ENCODE data around the gene CAPZA3.

The CAPZA3 gene

DNA sequence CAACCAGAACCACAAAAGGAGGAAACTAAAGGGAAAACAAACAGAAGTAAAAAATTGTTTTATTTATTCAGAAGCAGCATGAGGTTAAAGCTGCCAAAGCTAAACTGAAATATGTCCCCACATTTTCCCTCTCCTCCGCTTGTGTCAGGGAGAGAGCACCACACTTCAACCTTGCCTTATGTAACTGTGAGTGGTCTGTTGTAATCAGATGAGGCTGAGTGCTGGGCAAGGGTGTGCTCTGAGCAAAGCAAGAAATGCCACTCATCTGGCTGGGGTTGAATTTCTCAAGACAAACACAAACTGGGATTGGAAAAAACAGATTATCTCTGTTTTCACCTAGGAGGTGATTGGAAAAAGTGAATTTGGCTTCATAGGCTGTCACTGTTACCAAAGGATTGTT lies 12.2 kb downstream of the CAPZA3 start:
- no peak for DNase-seq (ENCODE audit: extremely low read depth, insufficient read length)
- Histone ChIP-seq H3K4me3 (replicated peaks; ENCODE audit: low read depth, low read length) (no peak overlapping the region), H3K27me3 (replicated peaks; ENCODE audit: control insufficient read depth, insufficient read depth, low read length) (no peaks in the 10 kb centered on the region), H3K36me3 (ENCODE audit: control insufficient read depth, insufficient read depth, low read length) (no peaks in the 10 kb centered on the region)
- TF ChIP-seq, protein P1, sequence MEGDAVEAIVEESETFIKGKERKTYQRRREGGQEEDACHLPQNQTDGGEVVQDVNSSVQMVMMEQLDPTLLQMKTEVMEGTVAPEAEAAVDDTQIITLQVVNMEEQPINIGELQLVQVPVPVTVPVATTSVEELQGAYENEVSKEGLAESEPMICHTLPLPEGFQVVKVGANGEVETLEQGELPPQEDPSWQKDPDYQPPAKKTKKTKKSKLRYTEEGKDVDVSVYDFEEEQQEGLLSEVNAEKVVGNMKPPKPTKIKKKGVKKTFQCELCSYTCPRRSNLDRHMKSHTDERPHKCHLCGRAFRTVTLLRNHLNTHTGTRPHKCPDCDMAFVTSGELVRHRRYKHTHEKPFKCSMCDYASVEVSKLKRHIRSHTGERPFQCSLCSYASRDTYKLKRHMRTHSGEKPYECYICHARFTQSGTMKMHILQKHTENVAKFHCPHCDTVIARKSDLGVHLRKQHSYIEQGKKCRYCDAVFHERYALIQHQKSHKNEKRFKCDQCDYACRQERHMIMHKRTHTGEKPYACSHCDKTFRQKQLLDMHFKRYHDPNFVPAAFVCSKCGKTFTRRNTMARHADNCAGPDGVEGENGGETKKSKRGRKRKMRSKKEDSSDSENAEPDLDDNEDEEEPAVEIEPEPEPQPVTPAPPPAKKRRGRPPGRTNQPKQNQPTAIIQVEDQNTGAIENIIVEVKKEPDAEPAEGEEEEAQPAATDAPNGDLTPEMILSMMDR (IDR thresholded peaks at IDR 0.05; ENCODE audit: insufficient read depth, low read length, poor library complexity, severe bottlenecking), result no peak

DNA sequence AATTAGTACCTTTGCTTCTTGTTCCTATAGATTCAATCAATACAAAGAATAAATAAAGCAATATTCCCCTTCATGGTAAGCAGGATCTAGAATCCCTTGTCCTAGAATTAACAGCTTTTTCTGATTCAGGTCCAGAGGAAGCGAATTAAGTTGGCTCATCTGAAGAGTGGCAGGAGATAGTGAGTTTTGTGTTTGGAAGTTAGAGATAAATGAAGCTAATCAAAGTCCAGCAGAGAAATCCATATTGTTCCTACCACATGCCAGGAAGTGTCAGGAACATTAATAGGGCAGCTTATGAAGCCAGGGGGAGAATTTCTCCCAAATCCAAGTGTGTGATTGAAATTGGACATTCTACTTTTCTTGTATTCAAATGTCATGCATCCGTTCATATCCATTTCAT lies 13.9 kb downstream of the CAPZA3 start:
- Histone ChIP-seq H3K27me3 (replicated peaks; ENCODE audit: control insufficient read depth, insufficient read depth, low read length) (no peaks in the 10 kb centered on the region), H3K36me3 (ENCODE audit: control insufficient read depth, insufficient read depth, low read length) (no peaks in the 10 kb centered on the region), H3K4me3 (replicated peaks; ENCODE audit: low read depth, low read length) (no peak overlapping the region)
- TF ChIP-seq, protein P1 (IDR thresholded peaks at IDR 0.05; ENCODE audit: insufficient read depth, low read length, poor library complexity, severe bottlenecking), result no peak
- no peak for DNase-seq (ENCODE audit: extremely low read depth, insufficient read length)

DNA sequence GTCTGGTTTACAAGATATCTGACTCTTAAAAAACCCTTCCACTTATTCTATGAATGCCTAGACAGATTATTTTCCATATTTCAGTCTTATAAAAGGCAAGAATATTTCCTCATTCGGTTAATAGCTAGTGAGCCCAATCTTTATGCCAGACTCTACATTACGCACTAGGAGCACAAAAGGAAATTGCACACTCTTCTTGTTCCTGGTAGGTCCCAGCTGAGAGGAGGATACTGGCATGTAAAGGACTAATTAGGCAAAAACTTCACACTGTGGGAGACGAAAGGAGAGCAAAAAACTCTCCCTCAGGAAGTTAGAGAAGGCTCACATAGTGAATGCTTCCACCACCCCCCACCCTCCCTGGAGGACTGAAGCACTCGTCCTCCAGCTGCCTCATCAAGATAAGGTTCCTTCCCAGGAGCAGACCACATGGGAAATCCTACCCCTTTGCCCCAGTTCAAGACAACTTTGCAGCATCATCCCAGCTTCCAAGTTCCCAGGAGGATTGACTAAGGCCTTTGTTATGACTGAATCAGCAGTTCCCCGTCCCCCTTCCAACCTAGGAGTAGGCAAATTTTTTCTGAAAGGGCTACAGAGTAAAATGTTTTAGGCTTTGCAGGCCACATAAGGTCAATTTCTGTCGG lies 14.5 kb downstream of the CAPZA3 start:
- no peak overlapping the region for H3K4me3 ChIP-seq (replicated peaks; ENCODE audit: low read depth, low read length)
- TF ChIP-seq, protein P1 (IDR thresholded peaks at IDR 0.05; ENCODE audit: insufficient read depth, low read length, poor library complexity, severe bottlenecking), result no peak
- no peaks in the 10 kb centered on the region for H3K36me3 ChIP-seq (ENCODE audit: control insufficient read depth, insufficient read depth, low read length)
- no peak for DNase-seq (ENCODE audit: extremely low read depth, insufficient read length)
- no peaks in the 10 kb centered on the region for H3K27me3 ChIP-seq (replicated peaks; ENCODE audit: control insufficient read depth, insufficient read depth, low read length)

DNA sequence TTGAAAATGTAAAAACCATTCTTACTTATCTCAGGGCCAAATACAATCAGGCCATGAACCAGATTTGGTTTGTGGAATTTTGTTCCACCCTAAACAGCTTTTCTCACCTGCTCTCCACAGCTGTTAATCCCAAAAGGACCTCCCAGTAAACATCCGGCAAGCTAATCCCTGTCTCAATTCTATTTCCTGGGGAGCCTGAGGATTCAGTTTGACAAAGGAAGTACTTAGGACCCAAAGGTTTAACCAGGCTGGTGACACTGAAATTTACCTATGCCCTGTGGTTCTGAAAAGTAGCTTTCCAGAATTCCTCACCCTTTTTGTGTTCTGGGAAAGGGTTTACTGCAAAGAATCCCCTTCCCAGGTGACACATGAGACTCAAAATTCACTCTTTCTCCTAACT lies 15.0 kb downstream of the CAPZA3 start:
- no peaks in the 10 kb centered on the region for H3K36me3 ChIP-seq (ENCODE audit: control insufficient read depth, insufficient read depth, low read length)
- TF ChIP-seq, protein P1 (IDR thresholded peaks at IDR 0.05; ENCODE audit: insufficient read depth, low read length, poor library complexity, severe bottlenecking), result no peak
- DNase-seq (ENCODE audit: extremely low read depth, insufficient read length), result no peak
- H3K4me3 ChIP-seq (replicated peaks; ENCODE audit: low read depth, low read length), result no peak overlapping the region
- no peaks in the 10 kb centered on the region for H3K27me3 ChIP-seq (replicated peaks; ENCODE audit: control insufficient read depth, insufficient read depth, low read length)

DNA sequence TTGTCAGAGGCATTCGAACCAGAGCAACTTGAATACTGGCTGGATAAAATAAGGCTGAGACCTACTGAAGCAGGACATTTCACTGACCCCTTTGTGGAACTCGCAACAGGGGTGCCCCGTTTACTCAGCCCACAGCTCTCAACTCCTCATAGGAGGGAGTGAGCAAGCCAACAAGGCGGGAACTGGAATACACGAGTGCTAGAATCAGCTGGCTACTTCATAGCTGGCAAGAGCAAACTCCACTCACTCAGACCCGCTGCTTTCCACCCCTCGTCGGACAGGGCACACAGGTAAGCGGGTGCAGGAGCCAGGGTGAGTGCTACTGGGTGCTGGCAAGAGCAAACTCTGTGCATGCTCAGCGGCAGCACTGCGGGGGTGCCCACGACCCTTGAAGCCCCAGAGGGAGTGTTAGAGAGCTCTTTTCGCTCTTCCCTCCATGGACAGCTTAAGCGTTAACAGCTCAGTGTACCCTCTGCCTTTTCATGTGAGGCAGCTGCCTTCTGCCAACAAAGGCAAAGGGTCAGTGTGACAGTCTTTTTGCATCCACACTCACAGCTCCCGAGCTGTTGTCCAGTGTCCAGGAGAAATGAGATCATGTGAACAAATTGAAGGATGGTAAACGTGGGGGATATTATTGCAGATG lies 15.7 kb downstream of the CAPZA3 start:
- H3K4me3 ChIP-seq (replicated peaks; ENCODE audit: low read depth, low read length), result no peak overlapping the region
- TF ChIP-seq, protein P1 (IDR thresholded peaks at IDR 0.05; ENCODE audit: insufficient read depth, low read length, poor library complexity, severe bottlenecking), result no peak
- H3K27me3 ChIP-seq (replicated peaks; ENCODE audit: control insufficient read depth, insufficient read depth, low read length), result no peaks in the 10 kb centered on the region
- no peaks in the 10 kb centered on the region for H3K36me3 ChIP-seq (ENCODE audit: control insufficient read depth, insufficient read depth, low read length)
- no peak for DNase-seq (ENCODE audit: extremely low read depth, insufficient read length)

Measured in GM06990 (cell line).